Activated B cell treated with CpG ODN at 0.5 μM for 24 hours (primary cell): ENCODE results near the gene USP28. TPM values are rescaled to one million over a fixed set of nuclear protein-coding genes. Genes with fewer than 3 reads are reported as not detected.

Experiments
- ATAC-seq: fragments of 200-7000 bp; cut with Tn5 transposase; one replicate; pipeline ENCODE4 v1.10.0; 2021; ENCODE audit warnings: low read depth, mild to moderate bottlenecking, moderate library complexity
- CTCF ChIA-PET: fragments of 350-600 bp; sonication (Branson Sonifier 250); formaldehyde crosslinking; loops from one replicate; lab custom pipeline; 2021; ENCODE audit warnings: antibody characterized with exemption; lab: Charles Lee
- POLR2A ChIA-PET: fragments of 350-600 bp; sonication (Branson Sonifier 250); formaldehyde crosslinking; loops from one replicate; lab custom pipeline; 2021; ENCODE audit warnings: antibody characterized with exemption; lab: Charles Lee
- DNase-seq: peaks from one replicate; pipeline ENCODE4 v3.0.0; 2022
- H3K27ac Mint-ChIP-seq: one replicate; pipeline ENCODE4 v1.8.0; 2020; ENCODE audit warnings: mixed read lengths
- H3K27me3 Mint-ChIP-seq: one replicate; pipeline ENCODE4 v1.8.0; 2021; ENCODE audit warnings: mixed read lengths
- H3K36me3 Mint-ChIP-seq: one replicate; pipeline ENCODE4 v1.8.0; 2021; ENCODE audit warnings: low read depth, mixed read lengths
- H3K4me1 Mint-ChIP-seq: one replicate; pipeline ENCODE4 v1.8.0; 2021; ENCODE audit warnings: mixed read lengths
- H3K4me3 Mint-ChIP-seq: one replicate; pipeline ENCODE4 v1.8.0; 2020; ENCODE audit warnings: mild to moderate bottlenecking, mixed read lengths
- H3K9me3 Mint-ChIP-seq: one replicate; pipeline ENCODE4 v1.8.0; 2020; ENCODE audit warnings: mixed read lengths
- intact Hi-C: fragments of 100-400 bp; cut with micrococcal nuclease; formaldehyde crosslinking; loops from one replicate; pipeline ENCODE4 v1.15.1; 2024
- total RNA-seq: library from RNA; stranded (reverse); gene quantifications from 2 replicates; pipeline ENCODE4 v1.2.3, GENCODE V29; 2022
- TF ChIP-seq, protein P1 (sequence below): fragments of 200-600 bp; IDR thresholded peaks from one replicate; pipeline ENCODE4 v1.8.0; 2022; ENCODE audit warnings: antibody characterized with exemption, mild to moderate bottlenecking

The USP28 gene
- total RNA-seq, 1 donor from 2014 or later: 49.6 TPM

- peak; percentile 26 for ATAC-seq
- ChIA-PET POLR2A (interaction anchor here (0.9 to 1.6 kb wide), 4 partner anchors 9 to 34 kb away, joined by 4 to 13 read pairs (median 6); partner anchors contain the start of gene USP28), CTCF (interaction anchor here (0.9 kb wide), 1 partner anchor 9 kb away, joined by 4 read pairs; no protein-coding TSS in a partner anchor)
- peak overlapping the region; percentile 67 for H3K4me3 Mint-ChIP-seq
- intact Hi-C loops: loop anchor here (1.0 to 5.0 kb wide), 4 partner anchors 10 to 136 kb away; partner anchors contain the start of genes USP28 and ZW10
- H3K4me1 Mint-ChIP-seq: peaks cover 35% of the 10 kb centered on the region
- no peak for DNase-seq
- TF ChIP-seq, protein P1, sequence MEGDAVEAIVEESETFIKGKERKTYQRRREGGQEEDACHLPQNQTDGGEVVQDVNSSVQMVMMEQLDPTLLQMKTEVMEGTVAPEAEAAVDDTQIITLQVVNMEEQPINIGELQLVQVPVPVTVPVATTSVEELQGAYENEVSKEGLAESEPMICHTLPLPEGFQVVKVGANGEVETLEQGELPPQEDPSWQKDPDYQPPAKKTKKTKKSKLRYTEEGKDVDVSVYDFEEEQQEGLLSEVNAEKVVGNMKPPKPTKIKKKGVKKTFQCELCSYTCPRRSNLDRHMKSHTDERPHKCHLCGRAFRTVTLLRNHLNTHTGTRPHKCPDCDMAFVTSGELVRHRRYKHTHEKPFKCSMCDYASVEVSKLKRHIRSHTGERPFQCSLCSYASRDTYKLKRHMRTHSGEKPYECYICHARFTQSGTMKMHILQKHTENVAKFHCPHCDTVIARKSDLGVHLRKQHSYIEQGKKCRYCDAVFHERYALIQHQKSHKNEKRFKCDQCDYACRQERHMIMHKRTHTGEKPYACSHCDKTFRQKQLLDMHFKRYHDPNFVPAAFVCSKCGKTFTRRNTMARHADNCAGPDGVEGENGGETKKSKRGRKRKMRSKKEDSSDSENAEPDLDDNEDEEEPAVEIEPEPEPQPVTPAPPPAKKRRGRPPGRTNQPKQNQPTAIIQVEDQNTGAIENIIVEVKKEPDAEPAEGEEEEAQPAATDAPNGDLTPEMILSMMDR: no peak
- H3K27me3 Mint-ChIP-seq: no peaks in the 10 kb centered on the region
- no peak overlapping the region for H3K27ac Mint-ChIP-seq
- no peaks in the 10 kb centered on the region for H3K9me3 Mint-ChIP-seq
- peaks cover 30% of the 10 kb centered on the region for H3K36me3 Mint-ChIP-seq
Measured at GRCh38 chr11:113840932-113841664, 34.3 kb downstream of the USP28 start.

DNA sequence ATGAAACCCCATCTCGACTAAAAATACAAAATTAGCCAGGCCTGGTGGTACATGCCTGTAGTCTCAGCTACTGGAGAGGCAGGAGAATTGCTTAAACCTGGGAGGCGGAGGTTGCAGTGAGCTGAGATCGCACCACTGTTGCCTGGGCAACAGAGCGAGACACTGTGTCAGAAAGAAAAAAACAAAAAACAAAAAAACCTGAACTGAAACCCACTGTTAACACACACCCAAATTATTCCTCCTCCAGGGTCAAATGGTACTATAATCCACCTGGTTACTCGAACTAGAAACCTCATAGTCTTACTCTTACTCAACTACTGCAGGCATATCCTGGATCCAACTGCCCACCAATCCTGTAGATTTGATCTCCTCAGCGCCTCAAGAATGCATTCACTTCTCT lies 35.5 kb downstream of the USP28 start:
- ATAC-seq (peak; percentile 91), DNase-seq (peak; percentile 30)
- TF ChIP-seq, protein P1: no peak
- Mint-ChIP-seq H3K4me3 (peak overlapping the region; percentile 66), H3K27me3 (no peaks in the 10 kb centered on the region), H3K4me1 (peaks cover 37% of the 10 kb centered on the region), H3K36me3 (peaks cover 26% of the 10 kb centered on the region), H3K9me3 (no peaks in the 10 kb centered on the region), H3K27ac (no peak overlapping the region)
- POLR2A ChIA-PET: interaction anchor here (1.6 kb wide), 1 partner anchor 36 kb away, joined by 6 read pairs; the partner anchor contains the start of gene USP28
- CTCF ChIA-PET: no interaction called here
- intact Hi-C loops: loop anchor here (1.0 to 5.0 kb wide), 4 partner anchors 9 to 137 kb away; partner anchors contain the start of genes USP28 and ZW10

DNA sequence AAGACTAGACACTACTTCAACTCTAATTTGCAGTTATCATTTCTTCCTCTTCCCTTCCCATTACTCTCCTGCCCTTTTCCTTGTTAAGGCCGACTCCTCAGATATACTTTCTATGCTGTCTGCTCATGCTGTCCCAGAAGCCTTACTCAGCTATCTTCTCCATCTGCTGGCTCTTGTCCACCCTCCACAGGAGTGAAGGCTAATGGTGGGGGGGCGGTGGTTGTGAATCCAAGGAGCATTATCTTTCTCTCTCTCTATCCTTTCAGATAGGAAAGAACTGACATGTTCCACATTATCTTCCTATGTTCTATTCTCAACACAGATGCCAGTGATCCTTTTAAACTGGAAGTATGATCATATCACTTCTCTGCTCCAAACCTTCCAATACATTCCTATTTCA lies 37.4 kb downstream of the USP28 start:
- TF ChIP-seq, protein P1: no peak

GRCh38 chr11:113835306-113835705 lies 40.1 kb downstream of the USP28 start:
- ATAC-seq (no peak), DNase-seq (no peak)
- Mint-ChIP-seq H3K27ac (peak overlapping the region; percentile 24), H3K9me3 (no peaks in the 10 kb centered on the region), H3K27me3 (no peaks in the 10 kb centered on the region), H3K36me3 (peaks cover 30% of the 10 kb centered on the region), H3K4me3 (no peak overlapping the region), H3K4me1 (peaks cover 35% of the 10 kb centered on the region)
- intact Hi-C loops: no loop called here
- TF ChIP-seq, protein P1: no peak
- CTCF ChIA-PET: no interaction called here
- POLR2A ChIA-PET: interaction anchor here (1.2 kb wide), 1 partner anchor 40 kb away, joined by 3 read pairs; the partner anchor contains the start of gene USP28

More for the DNA sequence above, 37.4 kb downstream of the USP28 start:
- ATAC-seq (no peak), DNase-seq (no peak)
- peaks cover 31% of the 10 kb centered on the region for H3K4me1 Mint-ChIP-seq
- no peaks in the 10 kb centered on the region for H3K27me3 Mint-ChIP-seq
- ChIA-PET CTCF (interaction anchor here (1.1 to 1.4 kb wide), 2 partner anchors 31 to 423 kb away, joined by 3 read pairs; no protein-coding TSS in a partner anchor), POLR2A (interaction anchor here (0.5 to 1.1 kb wide), 2 partner anchors 32 to 37 kb away, joined by 3 to 6 read pairs; no protein-coding TSS in a partner anchor)
- intact Hi-C loops: no loop called here
- peaks cover 29% of the 10 kb centered on the region for H3K36me3 Mint-ChIP-seq
- no peak overlapping the region for H3K4me3 Mint-ChIP-seq
- H3K27ac Mint-ChIP-seq: no peak overlapping the region
- no peaks in the 10 kb centered on the region for H3K9me3 Mint-ChIP-seq

DNA sequence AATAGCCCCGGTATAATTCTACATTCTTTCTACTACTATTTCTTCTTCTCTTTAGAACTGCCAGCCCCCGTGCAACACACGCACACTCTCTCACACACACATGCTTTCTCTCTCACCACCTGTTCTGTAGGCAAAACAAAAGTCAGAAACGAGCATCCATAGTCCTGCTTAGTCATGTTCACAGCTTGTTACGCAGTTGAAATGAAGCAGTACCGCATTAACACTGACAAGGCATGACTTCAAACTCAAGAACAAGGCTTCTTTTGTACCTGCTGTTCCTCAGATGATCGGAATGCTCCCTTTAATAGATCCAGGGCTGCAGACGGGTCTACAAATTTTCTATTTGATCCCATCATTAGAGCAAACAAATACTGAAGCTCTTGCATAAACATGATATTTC lies 42.2 kb downstream of the USP28 start:
- TF ChIP-seq, protein P1: no peak
- POLR2A ChIA-PET: interaction anchor here (0.9 kb wide), 1 partner anchor 41 kb away, joined by 3 read pairs; no protein-coding TSS in a partner anchor
- peak overlapping the region; percentile 13 for H3K27ac Mint-ChIP-seq

More for the DNA sequence above, 42.2 kb downstream of the USP28 start:
- H3K36me3 Mint-ChIP-seq: peaks cover 42% of the 10 kb centered on the region
- peaks cover 31% of the 10 kb centered on the region for H3K4me1 Mint-ChIP-seq
- no peak for ATAC-seq
- CTCF ChIA-PET: interaction anchor here (0.5 to 1.4 kb wide), 2 partner anchors 9 to 1902 kb away, joined by 3 to 4 read pairs; no protein-coding TSS in a partner anchor
- no peaks in the 10 kb centered on the region for H3K27me3 Mint-ChIP-seq
- no peak overlapping the region for H3K4me3 Mint-ChIP-seq
- no peaks in the 10 kb centered on the region for H3K9me3 Mint-ChIP-seq
- no peak for DNase-seq
- intact Hi-C loops: no loop called here
